Cerebellar cortex (tissue), 1 donor: ENCODE data around the gene RPN2.
A peak's percentile ranks its signal among the peaks of the same experiment; 100 is the strongest.

Experiments
- DNase-seq: peaks from one replicate; pipeline ENCODE4 v3.0.0-alpha.2; 2015; ENCODE audit warnings: low spot score

Gene RPN2

GRCh38 chr20:37243076-37243936 lies 64.2 kb downstream of the RPN2 start:
- DNase-seq, result peak; percentile 11

- DNase-seq, result peak; percentile 78
These were observed 64.9 kb downstream of the RPN2 start for GRCh38 chr20:37243937-37244571.

GRCh38 chr20:37244572-37244957 lies 65.4 kb downstream of the RPN2 start:
- DNase-seq, result no peak

GRCh38 chr20:37245216-37246150 lies 66.4 kb downstream of the RPN2 start:
- no peak for DNase-seq

- no peak for DNase-seq
These were observed 67.6 kb downstream of the RPN2 start for GRCh38 chr20:37246736-37247135.

- no peak for DNase-seq
These were observed 68.4 kb downstream of the RPN2 start for GRCh38 chr20:37247547-37247946.

- DNase-seq, result no peak
These were observed 70.2 kb downstream of the RPN2 start for GRCh38 chr20:37249304-37249703.

GRCh38 chr20:37251825-37252477 lies 72.8 kb downstream of the RPN2 start:
- no peak for DNase-seq

- DNase-seq, result no peak
These were observed 74.0 kb downstream of the RPN2 start for GRCh38 chr20:37253087-37253486.

GRCh38 chr20:37254114-37254878 lies 75.2 kb downstream of the RPN2 start:
- DNase-seq, result no peak

GRCh38 chr20:37256286-37256685 lies 77.2 kb downstream of the RPN2 start:
- no peak for DNase-seq

GRCh38 chr20:37257530-37257929 lies 78.4 kb downstream of the RPN2 start:
- no peak for DNase-seq

GRCh38 chr20:37257988-37258387 lies 78.9 kb downstream of the RPN2 start:
- DNase-seq, result no peak

- DNase-seq, result no peak
These were observed 79.9 kb downstream of the RPN2 start for GRCh38 chr20:37259031-37259430.

GRCh38 chr20:37259865-37260264 lies 80.7 kb downstream of the RPN2 start:
- DNase-seq, result no peak

- no peak for DNase-seq
These were observed 81.8 kb downstream of the RPN2 start for GRCh38 chr20:37260923-37261322.

- no peak for DNase-seq
These were observed 82.6 kb downstream of the RPN2 start, which contains the start of gene GHRH for GRCh38 chr20:37261714-37262113. Gene GHRH, minus strand, starts transcription at chr20:37261814. Its CDS starts 4,925 bp downstream, at chr20:37256889.

- no peak for DNase-seq
These were observed 83.4 kb downstream of the RPN2 start for GRCh38 chr20:37262505-37262904.

- DNase-seq, result no peak
These were observed 84.6 kb downstream of the RPN2 start for GRCh38 chr20:37263686-37264085.

- DNase-seq, result no peak
These were observed 86.0 kb downstream of the RPN2 start for GRCh38 chr20:37265152-37265551.
